Measurements from ENCODE around the gene CXCL16. TPM values are rescaled to one million over a fixed set of nuclear protein-coding genes. Genes with fewer than 3 reads are reported as not detected.

CXCL16 gene
- total RNA-seq, 1 experiment from 2014 or later, result 22.1 TPM

DNA sequence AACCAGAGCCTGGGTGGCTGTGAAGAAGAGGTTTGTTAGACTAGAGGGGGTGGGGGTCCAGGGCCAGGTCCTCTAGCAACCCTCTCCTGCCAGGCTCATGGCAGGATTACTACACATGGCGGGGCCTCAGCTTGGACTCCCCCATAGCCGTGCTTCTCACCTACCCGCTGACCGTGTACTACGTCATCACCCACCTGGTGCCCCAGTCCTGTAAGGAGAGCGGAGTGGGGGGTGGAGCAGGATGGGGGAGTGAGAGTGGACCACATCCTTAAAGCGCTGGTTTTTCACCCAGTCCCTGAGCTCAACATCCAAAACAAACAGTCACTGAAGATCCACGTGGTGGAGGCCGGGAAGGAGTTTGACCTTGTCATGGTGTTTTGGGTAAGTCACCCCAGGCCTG lies 4.2 kb upstream of the CXCL16 start:
- Histone ChIP-seq H3F3A (ENCODE audit: low read length, unreplicated experiment) (no peaks in the 10 kb centered on the region), H3K79me2 (ENCODE audit: low read length) (peaks cover 2% of the 10 kb centered on the region; the same call in 1 of the 2 replicates), H2AFZ (ENCODE audit: low read length) (no peak overlapping the region), H3K9ac (ENCODE audit: low read length) (no peak overlapping the region), H4K20me1 (ENCODE audit: low read length) (no peaks in the 10 kb centered on the region), H3K27ac (ENCODE audit: low read length) (no peak overlapping the region), H3K9me2 (replicated peaks; ENCODE audit: low read length) (no peaks in the 10 kb centered on the region), H3K4me3 (ENCODE audit: low read length) (no peak overlapping the region), H3K9me3 (ENCODE audit: low read length) (no peaks in the 10 kb centered on the region), H3K4me2 (ENCODE audit: low read length) (no peak overlapping the region), H3K36me3 (ENCODE audit: low read depth, low read length) (no peaks in the 10 kb centered on the region), H3K4me1 (ENCODE audit: insufficient read depth, low read length) (peaks cover 1% of the 10 kb centered on the region), H3K27me3 (ENCODE audit: low read length) (no peaks in the 10 kb centered on the region)
- ATAC-seq (no peak), DNase-seq (no peak)
- intact Hi-C loops (cut with micrococcal nuclease), result no loop called here
- TF ChIP-seq EZH2phosphoT487 (IDR thresholded peaks at IDR 0.05; ENCODE audit: borderline replicate concordance, low read length), result no peak
- no peak for TF ChIP-seq EZH2 (IDR thresholded peaks at IDR 0.05; ENCODE audit: low read length, unreplicated experiment)
- TF ChIP-seq, protein P1, sequence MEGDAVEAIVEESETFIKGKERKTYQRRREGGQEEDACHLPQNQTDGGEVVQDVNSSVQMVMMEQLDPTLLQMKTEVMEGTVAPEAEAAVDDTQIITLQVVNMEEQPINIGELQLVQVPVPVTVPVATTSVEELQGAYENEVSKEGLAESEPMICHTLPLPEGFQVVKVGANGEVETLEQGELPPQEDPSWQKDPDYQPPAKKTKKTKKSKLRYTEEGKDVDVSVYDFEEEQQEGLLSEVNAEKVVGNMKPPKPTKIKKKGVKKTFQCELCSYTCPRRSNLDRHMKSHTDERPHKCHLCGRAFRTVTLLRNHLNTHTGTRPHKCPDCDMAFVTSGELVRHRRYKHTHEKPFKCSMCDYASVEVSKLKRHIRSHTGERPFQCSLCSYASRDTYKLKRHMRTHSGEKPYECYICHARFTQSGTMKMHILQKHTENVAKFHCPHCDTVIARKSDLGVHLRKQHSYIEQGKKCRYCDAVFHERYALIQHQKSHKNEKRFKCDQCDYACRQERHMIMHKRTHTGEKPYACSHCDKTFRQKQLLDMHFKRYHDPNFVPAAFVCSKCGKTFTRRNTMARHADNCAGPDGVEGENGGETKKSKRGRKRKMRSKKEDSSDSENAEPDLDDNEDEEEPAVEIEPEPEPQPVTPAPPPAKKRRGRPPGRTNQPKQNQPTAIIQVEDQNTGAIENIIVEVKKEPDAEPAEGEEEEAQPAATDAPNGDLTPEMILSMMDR (conservative IDR thresholded peaks at IDR 0.05; ENCODE audit: low read depth, low read length), result no peak
- ChIA-PET POLR2A (ENCODE audit: unreplicated experiment) (no interaction called here), CTCF (interaction anchor here (0.7 kb wide), 1 partner anchor 47 kb away, joined by 3 read pairs; no protein-coding TSS in a partner anchor)
- no TSS peak for BruUV-seq (replicated peaks)

DNA sequence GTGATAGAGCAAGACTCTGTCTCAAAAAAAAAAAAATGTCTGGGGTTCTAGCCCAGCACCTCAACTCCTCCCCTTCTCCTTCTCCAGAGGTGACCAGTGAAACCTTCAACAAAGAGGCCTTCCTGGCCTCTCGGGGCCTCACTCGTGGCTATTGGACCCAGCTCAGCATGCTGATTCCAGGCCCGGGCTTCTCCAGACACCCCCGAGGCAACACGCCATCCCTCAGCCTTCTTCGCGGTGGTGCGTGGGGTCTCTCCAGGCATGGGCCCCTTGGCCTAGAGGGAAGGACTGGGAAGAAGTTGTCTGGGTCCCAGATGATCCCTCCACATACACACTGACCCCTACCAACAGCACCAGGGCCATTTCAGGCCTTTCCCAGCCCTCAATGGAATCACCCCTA lies 3.5 kb upstream of the CXCL16 start:
- ATAC-seq, result no peak
- intact Hi-C loops (cut with micrococcal nuclease), result no loop called here
- H2AFZ ChIP-seq (ENCODE audit: low read length), result no peak overlapping the region
- ChIA-PET POLR2A (ENCODE audit: unreplicated experiment) (no interaction called here), CTCF (no interaction called here)
- TF ChIP-seq EZH2phosphoT487 (IDR thresholded peaks at IDR 0.05; ENCODE audit: borderline replicate concordance, low read length) (no peak), EZH2 (IDR thresholded peaks at IDR 0.05; ENCODE audit: low read length, unreplicated experiment) (no peak)
- TF ChIP-seq, protein P1 (conservative IDR thresholded peaks at IDR 0.05; ENCODE audit: low read depth, low read length), result no peak
- peaks cover 6% of the 10 kb centered on the region; the same call in 1 of the 2 replicates for H3K79me2 ChIP-seq (ENCODE audit: low read length)
- no TSS peak for BruUV-seq (replicated peaks)
- H3K27ac ChIP-seq (ENCODE audit: low read length), result no peak overlapping the region
- no peaks in the 10 kb centered on the region for H3K9me3 ChIP-seq (ENCODE audit: low read length)
- no peaks in the 10 kb centered on the region for H3K9me2 ChIP-seq (replicated peaks; ENCODE audit: low read length)
- no peaks in the 10 kb centered on the region for H3K27me3 ChIP-seq (ENCODE audit: low read length)
- no peak overlapping the region for H3K4me3 ChIP-seq (ENCODE audit: low read length)
- no peak overlapping the region for H3K9ac ChIP-seq (ENCODE audit: low read length)
- no peaks in the 10 kb centered on the region for H3F3A ChIP-seq (ENCODE audit: low read length, unreplicated experiment)
- H3K36me3 ChIP-seq (ENCODE audit: low read depth, low read length), result no peaks in the 10 kb centered on the region
- peaks cover 6% of the 10 kb centered on the region for H3K4me1 ChIP-seq (ENCODE audit: insufficient read depth, low read length)
- no peak overlapping the region for H3K4me2 ChIP-seq (ENCODE audit: low read length)
- DNase-seq, result no peak
- H4K20me1 ChIP-seq (ENCODE audit: low read length), result no peaks in the 10 kb centered on the region

DNA sequence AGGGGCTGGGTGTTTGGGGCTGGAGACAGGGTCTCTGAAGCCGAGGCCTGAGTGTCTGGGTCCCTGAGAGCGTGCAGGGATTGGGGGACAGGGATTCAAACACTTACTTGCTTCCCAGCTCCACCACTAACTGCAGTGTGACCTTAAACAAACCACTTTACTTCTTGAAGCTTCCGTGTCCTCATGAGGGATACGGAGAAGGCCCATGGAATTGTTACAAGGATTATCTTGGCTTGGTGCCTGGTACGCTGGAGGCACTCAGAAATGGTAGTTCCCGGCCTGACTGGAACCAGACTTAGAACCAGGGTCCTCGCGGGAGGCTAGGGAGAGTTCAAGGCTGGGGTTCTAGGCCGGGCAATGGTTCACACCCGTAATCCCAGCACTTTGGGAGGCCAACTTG lies 2.9 kb upstream of the CXCL16 start:
- no peaks in the 10 kb centered on the region for H3F3A ChIP-seq (ENCODE audit: low read length, unreplicated experiment)
- no peak overlapping the region for H3K27ac ChIP-seq (ENCODE audit: low read length)
- no TSS peak for BruUV-seq (replicated peaks)
- CTCF ChIA-PET, result no interaction called here
- peaks cover 6% of the 10 kb centered on the region for H3K4me1 ChIP-seq (ENCODE audit: insufficient read depth, low read length)
- POLR2A ChIA-PET (ENCODE audit: unreplicated experiment), result no interaction called here
- H4K20me1 ChIP-seq (ENCODE audit: low read length), result no peaks in the 10 kb centered on the region
- ATAC-seq (no peak), DNase-seq (no peak)
- no peak overlapping the region for H3K4me2 ChIP-seq (ENCODE audit: low read length)
- peaks cover 6% of the 10 kb centered on the region; the same call in 1 of the 2 replicates for H3K79me2 ChIP-seq (ENCODE audit: low read length)
- H3K27me3 ChIP-seq (ENCODE audit: low read length), result no peaks in the 10 kb centered on the region
- H2AFZ ChIP-seq (ENCODE audit: low read length), result no peak overlapping the region
- intact Hi-C loops (cut with micrococcal nuclease), result no loop called here
- no peak overlapping the region for H3K4me3 ChIP-seq (ENCODE audit: low read length)
- H3K36me3 ChIP-seq (ENCODE audit: low read depth, low read length), result no peaks in the 10 kb centered on the region
- TF ChIP-seq EZH2phosphoT487 (IDR thresholded peaks at IDR 0.05; ENCODE audit: borderline replicate concordance, low read length), result no peak
- H3K9me2 ChIP-seq (replicated peaks; ENCODE audit: low read length), result no peaks in the 10 kb centered on the region
- H3K9ac ChIP-seq (ENCODE audit: low read length), result no peak overlapping the region
- H3K9me3 ChIP-seq (ENCODE audit: low read length), result no peaks in the 10 kb centered on the region
